ENCODE measurements around the gene C1QTNF3.

Gene C1QTNF3

GRCh38 chr5:34041247-34041972 lies 1.6 kb downstream of the C1QTNF3 start:
- no peaks in the 10 kb centered on the region for H3K9me3 ChIP-seq (ENCODE audit: insufficient read depth, low read length)
- H3K4me3 ChIP-seq (ENCODE audit: insufficient read depth, low read length, poor library complexity, severe bottlenecking) = no peak overlapping the region
- H3K9ac ChIP-seq (ENCODE audit: low read length) = no peak overlapping the region
- no peak overlapping the region for H3K27ac ChIP-seq (ENCODE audit: low read depth, low read length)
- H4K20me1 ChIP-seq (ENCODE audit: low read depth, low read length) = no peaks in the 10 kb centered on the region
- H2AFZ ChIP-seq (ENCODE audit: low read depth, low read length, severe bottlenecking) = no peak overlapping the region
- no peaks in the 10 kb centered on the region for H3K27me3 ChIP-seq (ENCODE audit: low read length)
- H3K9me2 ChIP-seq (replicated peaks; ENCODE audit: insufficient read depth, low read length) = no peaks in the 10 kb centered on the region
- TF ChIP-seq EZH2phosphoT487 (conservative IDR thresholded peaks at IDR 0.05; ENCODE audit: low read length) (no peak), CTCF (IDR thresholded peaks at IDR 0.05; ENCODE audit: insufficient read depth, low read length, poor library complexity, severe bottlenecking) (no peak)
- no peaks in the 10 kb centered on the region for H3K79me2 ChIP-seq (ENCODE audit: insufficient read depth, low read length)
- no peaks in the 10 kb centered on the region for H3K36me3 ChIP-seq (ENCODE audit: low read length)
- no peaks in the 10 kb centered on the region for H3F3A ChIP-seq (ENCODE audit: insufficient read depth)
- no peak overlapping the region for H3K4me2 ChIP-seq (ENCODE audit: low read depth, low read length, poor library complexity, severe bottlenecking)

- no peaks in the 10 kb centered on the region for H4K20me1 ChIP-seq (ENCODE audit: low read depth, low read length)
- TF ChIP-seq EZH2phosphoT487 (conservative IDR thresholded peaks at IDR 0.05; ENCODE audit: low read length) (no peak), CTCF (IDR thresholded peaks at IDR 0.05; ENCODE audit: insufficient read depth, low read length, poor library complexity, severe bottlenecking) (no peak)
Observed at GRCh38 chr5:34040472-34040871, 2.5 kb downstream of the C1QTNF3 start.

GRCh38 chr5:34039398-34040157 lies 3.4 kb downstream of the C1QTNF3 start:
- H3K9ac ChIP-seq (ENCODE audit: low read length) = no peak overlapping the region
- no peaks in the 10 kb centered on the region for H3K36me3 ChIP-seq (ENCODE audit: low read length)
- no peak for TF ChIP-seq CTCF (IDR thresholded peaks at IDR 0.05; ENCODE audit: insufficient read depth, low read length, poor library complexity, severe bottlenecking)
- no peak for TF ChIP-seq EZH2phosphoT487 (conservative IDR thresholded peaks at IDR 0.05; ENCODE audit: low read length)
- H3K4me2 ChIP-seq (ENCODE audit: low read depth, low read length, poor library complexity, severe bottlenecking) = no peak overlapping the region
- no peaks in the 10 kb centered on the region for H4K20me1 ChIP-seq (ENCODE audit: low read depth, low read length)
- H3K27ac ChIP-seq (ENCODE audit: low read depth, low read length) = no peak overlapping the region
- no peaks in the 10 kb centered on the region for H3K27me3 ChIP-seq (ENCODE audit: low read length)
- no peak overlapping the region for H2AFZ ChIP-seq (ENCODE audit: low read depth, low read length, severe bottlenecking)
- no peaks in the 10 kb centered on the region for H3K79me2 ChIP-seq (ENCODE audit: insufficient read depth, low read length)
- H3K9me2 ChIP-seq (replicated peaks; ENCODE audit: insufficient read depth, low read length) = no peaks in the 10 kb centered on the region
- no peak overlapping the region for H3K4me3 ChIP-seq (ENCODE audit: insufficient read depth, low read length, poor library complexity, severe bottlenecking)
- H3K9me3 ChIP-seq (ENCODE audit: insufficient read depth, low read length) = no peaks in the 10 kb centered on the region
- H3F3A ChIP-seq (ENCODE audit: insufficient read depth) = no peaks in the 10 kb centered on the region

More at GRCh38 chr5:34040472-34040871, 2.5 kb downstream of the C1QTNF3 start:
- Histone ChIP-seq H3K4me2 (ENCODE audit: low read depth, low read length, poor library complexity, severe bottlenecking) (no peak overlapping the region), H2AFZ (ENCODE audit: low read depth, low read length, severe bottlenecking) (no peak overlapping the region), H3K9ac (ENCODE audit: low read length) (no peak overlapping the region), H3K27ac (ENCODE audit: low read depth, low read length) (no peak overlapping the region), H3K36me3 (ENCODE audit: low read length) (no peaks in the 10 kb centered on the region), H3K27me3 (ENCODE audit: low read length) (no peaks in the 10 kb centered on the region), H3K9me3 (ENCODE audit: insufficient read depth, low read length) (no peaks in the 10 kb centered on the region), H3K9me2 (replicated peaks; ENCODE audit: insufficient read depth, low read length) (no peaks in the 10 kb centered on the region), H3F3A (ENCODE audit: insufficient read depth) (no peaks in the 10 kb centered on the region), H3K4me3 (ENCODE audit: insufficient read depth, low read length, poor library complexity, severe bottlenecking) (no peak overlapping the region), H3K79me2 (ENCODE audit: insufficient read depth, low read length) (no peaks in the 10 kb centered on the region)
